A172 (cell line): ENCODE results near the gene NDUFV3. TPM values are rescaled to one million over a fixed set of nuclear protein-coding genes. Genes with fewer than 3 reads are reported as not detected.
"Not testable (repeated sequence)": the region's sequence is repeated elsewhere in the genome, so short reads cannot be mapped to it uniquely, and the experiment has no call there.

Experiments used
- DNase-seq: peaks from one replicate; pipeline ENCODE4 v3.0.0-alpha.2; 2015; ENCODE audit warnings: low spot score
- total RNA-seq: library from RNA; depleted of rRNA; stranded (reverse); fragments of >200 nt; shearing (Covaris generic); gene quantifications from 2 replicates; pipeline ENCODE4 v1.2.3, GENCODE V29; 2014; rRNA removed

Gene NDUFV3
- total RNA-seq, result 68.7 and 85.1 TPM in 2 replicates

DNA sequence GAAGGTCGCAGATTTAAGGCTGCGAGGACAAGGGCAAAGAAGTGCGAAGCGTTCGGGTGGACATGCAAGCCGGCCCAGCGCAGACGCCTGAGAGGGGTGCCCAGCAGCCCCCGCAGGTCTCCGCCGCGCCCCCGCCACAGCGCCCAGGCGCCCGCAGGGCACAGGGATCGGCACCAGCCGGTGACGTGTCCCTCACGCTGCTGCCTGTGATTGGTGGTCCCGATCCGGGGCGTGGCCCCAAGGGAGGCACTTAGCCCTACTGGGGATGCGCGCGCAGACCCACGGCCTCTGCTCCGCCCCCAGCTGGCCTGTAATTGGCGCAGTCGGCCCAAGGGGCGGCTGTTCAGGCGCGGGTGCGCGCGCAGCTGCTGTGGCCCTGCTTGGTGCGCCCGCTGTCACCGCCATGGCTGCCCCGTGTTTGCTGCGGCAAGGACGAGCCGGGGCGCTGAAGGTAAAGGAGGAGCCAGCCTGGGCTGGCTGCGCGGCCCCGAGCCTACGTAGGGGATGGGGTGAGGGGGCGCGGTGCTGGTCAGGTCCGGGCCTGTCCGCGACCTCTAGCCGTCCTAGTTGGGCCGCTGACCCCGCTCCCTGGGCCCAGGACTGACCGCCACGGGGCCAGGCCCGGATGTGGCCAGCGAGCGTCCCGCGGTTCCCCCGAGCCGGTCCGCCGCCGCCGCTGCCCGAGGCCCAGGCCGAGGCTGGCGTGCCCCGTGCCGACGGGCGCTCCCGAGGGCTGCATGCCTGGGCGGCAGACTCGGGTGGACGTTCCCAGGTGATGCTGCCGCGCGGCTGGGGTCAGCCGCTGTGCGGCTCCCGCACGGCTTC lies at the start of gene NDUFV3:
NDUFV3 (plus strand) TSS at position 379 of the 825 bp plus-strand sequence; CDS start at position 404, 25 bp downstream.
- DNase-seq, result peak; percentile 99

GRCh38 chr21:42844411-42845113 lies 48.5 kb upstream of the NDUFV3 start:
- no peak for DNase-seq

DNA sequence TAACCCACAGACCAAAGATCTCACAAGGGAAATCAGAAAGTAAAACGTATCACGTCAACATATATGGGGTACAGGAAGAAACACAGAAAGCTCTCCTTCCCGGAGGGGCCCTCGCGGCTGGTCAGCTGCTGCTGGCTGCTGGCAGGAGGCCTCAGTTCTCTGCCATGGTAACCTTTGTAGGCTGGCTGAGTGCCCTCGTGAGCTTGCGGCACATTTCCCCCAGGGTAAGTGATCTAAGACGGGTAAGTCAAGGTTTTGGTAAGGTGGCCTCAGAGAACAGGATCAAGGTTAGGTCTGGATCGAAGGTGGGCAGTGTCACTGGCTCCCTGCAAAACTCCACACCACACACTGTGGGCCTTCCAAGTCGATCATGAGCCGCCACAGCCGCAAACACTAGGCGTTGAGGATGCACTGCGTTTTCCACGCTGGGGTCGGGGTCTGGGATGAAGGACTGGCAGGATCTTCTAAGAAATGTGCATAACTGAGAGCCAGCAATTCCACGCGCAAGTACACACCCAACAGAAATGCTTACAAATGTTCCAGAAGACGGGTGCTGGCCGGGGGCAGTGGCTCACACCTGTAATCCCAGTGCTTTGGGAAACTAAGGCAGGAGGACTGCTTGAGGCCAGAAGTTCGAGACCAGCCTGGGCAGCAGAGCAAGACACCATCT lies 47.7 kb upstream of the NDUFV3 start:
- no peak for DNase-seq

- no peak for DNase-seq
Measured at GRCh38 chr21:42846221-42846620, 46.9 kb upstream of the NDUFV3 start.

GRCh38 chr21:42847051-42847707 lies 45.9 kb upstream of the NDUFV3 start:
- DNase-seq, result no peak

DNA sequence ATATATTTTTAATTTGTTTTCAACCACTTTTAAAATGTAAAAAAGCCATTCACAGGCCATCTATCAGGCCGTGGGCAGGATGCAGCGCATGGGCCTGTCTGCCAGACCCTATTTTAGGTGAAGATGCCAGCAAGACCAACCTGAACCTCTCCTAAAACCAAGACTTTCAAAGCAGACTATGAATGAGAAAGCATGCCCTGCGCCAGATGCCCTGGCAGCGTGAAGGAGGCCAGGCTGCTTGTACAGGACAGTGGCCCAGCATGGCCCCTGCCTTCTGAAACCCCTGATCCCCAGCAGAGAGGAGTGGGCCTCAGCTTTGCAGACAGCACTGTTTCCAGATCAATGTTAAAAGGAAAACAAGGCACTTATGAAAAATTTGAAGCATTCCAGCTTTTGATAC lies 45.4 kb upstream of the NDUFV3 start:
- DNase-seq, result no peak

- not testable (repeated sequence) for DNase-seq
Measured at GRCh38 chr21:42848144-42848931, 44.8 kb upstream of the NDUFV3 start.

DNA sequence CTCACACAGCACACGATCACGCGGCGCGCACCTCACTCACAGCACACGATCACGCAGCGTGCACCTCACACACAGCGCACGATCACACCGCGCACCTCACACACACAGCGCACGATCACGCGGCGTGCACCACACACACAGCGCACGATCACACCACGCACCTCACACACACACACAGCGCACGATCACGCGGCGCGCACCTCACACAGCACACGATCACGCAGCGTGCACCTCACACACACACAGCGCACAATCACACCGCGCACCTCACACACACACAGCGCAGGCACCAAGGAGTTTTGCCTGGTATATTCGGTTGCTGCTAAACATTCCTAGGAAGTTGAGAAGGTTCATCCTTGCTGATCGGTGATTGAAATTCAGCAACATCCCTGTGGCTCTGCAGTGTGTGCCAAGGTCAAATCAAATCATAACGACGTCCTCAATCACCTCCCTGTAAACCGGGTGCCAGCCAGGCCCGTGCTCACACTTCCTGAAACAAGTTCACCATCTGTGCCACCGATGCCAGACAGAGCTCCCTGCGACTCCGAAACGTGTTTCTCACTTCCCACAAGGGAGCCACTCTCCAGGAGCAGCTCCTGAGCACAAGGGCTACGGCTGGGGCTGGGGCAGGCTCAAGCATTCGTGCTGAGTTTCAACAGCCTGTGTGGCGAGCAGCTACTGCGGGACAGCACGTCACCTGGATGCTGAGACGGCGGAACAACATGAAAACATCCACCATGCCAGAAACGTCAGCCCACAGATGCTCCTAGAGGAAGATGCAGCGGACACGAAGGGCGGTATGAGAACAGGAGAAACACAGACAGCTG lies 44.0 kb upstream of the NDUFV3 start:
- DNase-seq, result no peak

DNA sequence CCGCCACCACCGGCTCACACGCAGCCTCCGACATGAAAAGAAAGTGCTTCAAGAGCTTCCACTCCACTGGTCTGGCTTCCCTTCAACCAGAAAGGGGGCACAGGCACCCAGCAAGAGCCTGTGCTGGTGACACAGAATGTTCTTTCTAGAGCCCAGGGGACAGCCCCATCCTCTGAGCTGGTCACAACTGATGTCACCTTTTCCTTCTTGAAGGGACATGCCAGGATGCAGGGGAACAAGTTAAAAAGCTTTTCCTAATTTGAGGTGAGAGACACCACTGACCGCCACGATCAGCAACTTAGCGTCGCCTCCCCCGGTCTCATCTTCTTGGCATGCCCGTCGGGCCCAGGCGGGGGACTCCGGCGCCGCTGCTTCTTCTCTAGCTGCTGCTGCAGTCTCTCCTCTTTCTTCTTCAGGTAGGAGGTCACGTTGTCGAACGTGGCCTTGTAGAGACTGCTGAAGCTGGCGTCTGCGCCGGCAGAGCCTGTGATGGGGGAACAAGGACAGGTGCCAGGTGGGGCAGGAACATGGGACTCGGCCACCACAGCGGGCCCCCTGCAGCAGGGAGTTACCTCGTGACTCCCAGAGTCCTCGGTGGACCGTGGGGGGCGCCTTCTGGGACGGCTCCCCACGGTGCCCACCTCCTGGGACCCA lies 43.2 kb upstream of the NDUFV3 start:
- no peak for DNase-seq

GRCh38 chr21:42850463-42850862 lies 42.6 kb upstream of the NDUFV3 start:
- DNase-seq, result no peak

DNA sequence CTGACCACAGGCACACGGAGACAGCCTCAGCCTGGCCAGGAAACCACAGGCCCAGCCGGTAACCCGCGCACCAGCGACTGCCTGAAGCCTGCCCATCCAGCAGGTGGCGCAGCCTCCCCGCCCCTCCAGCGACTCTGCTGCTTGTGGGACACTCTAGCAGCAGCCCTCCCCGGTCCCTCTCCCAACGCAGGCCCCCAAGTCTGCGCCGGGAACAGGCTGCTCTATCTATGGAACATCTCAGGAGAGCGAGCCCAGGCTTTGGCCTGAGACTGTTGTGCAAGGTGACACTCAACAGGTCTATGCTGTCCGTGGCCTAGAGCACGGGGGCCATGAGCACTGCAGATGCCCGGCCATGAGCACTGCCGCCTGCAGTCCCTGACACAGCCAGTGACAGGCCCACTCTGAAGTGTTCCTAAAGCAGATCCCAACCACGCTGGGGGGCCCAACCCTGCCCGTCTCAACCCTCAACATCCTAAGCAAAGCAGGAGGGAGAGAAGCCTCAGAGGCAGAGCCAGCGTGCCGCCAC lies 42.2 kb upstream of the NDUFV3 start:
- peak; percentile 30 for DNase-seq

- no peak for DNase-seq
Measured at GRCh38 chr21:42851812-42852665, 41.1 kb upstream of the NDUFV3 start.

- no peak for DNase-seq
Measured at GRCh38 chr21:42852925-42853570, 40.1 kb upstream of the NDUFV3 start.

DNA sequence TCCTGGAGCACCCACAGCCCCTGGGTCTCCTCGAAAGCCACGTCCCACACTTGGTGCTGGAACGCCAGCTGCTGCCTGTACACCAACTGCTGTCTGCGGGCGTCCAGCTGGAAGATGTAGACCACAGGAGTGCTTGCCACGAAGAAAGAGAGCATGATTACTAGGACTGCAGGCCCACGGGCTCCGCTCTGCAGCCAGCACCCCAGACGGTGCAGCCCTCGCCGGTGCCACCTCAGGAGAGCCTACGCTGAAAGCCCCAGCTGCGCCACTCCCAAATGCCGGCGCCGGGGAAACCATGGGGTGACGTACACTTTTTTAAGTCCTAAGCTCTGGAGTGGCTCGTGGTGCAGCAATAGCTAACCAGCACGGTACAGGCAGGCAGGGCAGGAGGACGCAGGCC lies 39.5 kb upstream of the NDUFV3 start:
- no peak for DNase-seq

DNA sequence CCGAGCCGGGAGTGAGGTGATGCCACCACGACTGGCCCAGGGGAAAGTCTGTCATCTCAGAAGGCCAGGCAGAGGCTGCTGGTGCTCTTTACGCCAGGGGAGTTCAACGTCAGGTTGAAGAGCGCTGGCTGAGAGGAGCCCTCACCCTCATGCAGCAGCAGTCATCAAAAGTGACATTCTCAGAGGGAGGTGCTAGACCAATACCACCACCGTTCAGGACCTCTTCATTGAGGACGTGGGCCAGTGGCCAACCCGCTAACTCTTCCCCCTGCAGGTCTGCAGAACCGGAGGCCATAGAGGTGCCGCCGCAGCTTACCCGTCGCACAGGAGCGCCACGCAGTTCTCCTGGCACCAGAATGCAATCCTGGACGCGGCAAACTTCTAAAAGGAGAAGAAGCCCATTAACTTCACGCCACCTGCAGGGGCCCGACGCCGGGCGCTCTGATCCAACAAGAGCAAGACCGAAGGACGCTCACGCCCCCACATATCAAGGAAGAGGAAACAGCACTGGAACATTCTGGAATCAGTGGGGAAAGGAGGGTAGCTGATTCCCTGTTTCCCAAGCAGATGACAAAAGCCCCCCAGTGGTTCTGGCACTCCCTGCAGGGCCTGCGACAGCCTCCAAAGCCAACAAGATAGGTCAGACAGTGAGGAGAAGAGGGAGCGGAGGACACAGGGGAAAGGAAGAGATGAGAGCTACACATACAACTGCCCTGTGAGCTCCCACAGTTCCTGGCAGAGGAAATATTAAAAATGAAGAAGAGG lies 38.7 kb upstream of the NDUFV3 start:
- DNase-seq, result no peak

DNA sequence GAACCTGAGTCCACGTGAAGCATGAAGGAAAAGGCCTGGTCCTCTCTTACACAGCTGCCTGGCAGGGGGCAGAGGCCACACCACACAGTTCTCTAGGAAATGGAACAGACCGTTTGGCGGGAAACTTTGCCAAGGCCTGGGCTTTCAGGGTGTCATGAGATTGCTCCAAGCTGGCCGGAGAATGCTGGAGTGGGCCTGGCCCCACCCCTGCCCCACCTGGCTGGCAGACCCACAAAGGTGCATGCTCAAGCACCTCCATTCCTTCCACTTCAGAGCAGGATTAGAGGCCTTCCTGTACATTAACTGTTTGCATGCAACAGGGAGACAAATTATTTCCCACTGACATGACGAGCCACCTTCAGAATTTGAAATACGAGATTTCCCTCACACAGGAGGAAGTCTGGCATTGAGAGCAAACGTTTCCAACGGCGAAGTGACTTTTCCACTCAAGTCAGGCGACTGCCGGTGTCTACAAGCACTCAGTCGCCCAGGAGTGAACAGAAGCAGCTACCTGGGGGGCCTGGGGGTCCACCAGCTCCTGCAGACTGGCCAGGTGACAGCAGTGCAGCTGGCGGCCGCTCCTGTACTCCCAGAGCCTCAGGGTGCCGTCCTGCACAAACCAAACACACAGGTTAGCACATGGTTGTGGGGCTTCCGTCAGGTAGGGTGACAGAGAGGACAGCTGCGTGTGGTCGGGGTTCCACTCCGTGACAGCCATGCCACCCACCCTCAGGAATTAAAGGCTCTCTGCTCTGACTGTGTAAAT lies 37.8 kb upstream of the NDUFV3 start:
- DNase-seq, result no peak
